HG03103 (cell line): ENCODE results near the gene LGR6.
"Not testable (repeated sequence)": the region's sequence is repeated elsewhere in the genome, so short reads cannot be mapped to it uniquely, and the experiment has no call there.

Experiments
- ATAC-seq: cut with Tn5 transposase; IDR thresholded peaks from one replicate; pipeline ENCODE4 v1.9.1; 2021; ENCODE audit warnings: low read depth; ENCODE audit not compliant: unreplicated experiment

Gene LGR6

DNA sequence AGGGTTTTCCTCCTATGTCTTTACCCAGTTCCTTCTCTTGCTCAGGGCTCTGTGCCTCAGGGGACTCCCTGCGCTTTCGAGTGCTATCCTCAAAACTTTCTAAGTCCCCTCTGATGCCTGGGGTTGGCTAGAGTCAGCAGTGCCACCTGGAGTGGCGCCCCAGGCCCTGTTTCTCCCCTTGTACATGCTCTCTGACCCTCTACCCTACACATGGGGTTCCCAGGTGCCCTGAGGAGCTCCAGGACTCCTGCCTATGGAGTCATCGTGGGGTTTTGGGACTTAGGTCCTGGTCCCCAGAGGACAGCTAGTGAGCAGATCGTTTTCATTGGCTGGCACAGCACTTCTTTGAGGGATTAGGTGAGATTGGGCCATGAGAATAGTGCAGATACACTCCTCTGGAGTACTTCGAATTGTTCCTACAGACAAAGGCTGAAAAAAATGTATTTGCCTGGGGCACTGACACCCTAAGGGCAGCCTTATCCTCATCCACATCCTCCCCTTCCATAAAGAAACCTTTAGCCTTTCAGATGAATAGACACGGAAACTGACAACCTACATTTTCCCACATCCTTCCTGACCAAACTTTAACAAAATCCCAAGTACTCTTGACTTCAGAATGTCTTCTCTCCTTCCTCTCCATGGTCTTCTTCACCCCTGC is 41.5 kb downstream of the LGR6 start:
- ATAC-seq = no peak

- ATAC-seq = no peak
These were observed 42.5 kb downstream of the LGR6 start for GRCh38 chr1:202235856-202236837.

DNA sequence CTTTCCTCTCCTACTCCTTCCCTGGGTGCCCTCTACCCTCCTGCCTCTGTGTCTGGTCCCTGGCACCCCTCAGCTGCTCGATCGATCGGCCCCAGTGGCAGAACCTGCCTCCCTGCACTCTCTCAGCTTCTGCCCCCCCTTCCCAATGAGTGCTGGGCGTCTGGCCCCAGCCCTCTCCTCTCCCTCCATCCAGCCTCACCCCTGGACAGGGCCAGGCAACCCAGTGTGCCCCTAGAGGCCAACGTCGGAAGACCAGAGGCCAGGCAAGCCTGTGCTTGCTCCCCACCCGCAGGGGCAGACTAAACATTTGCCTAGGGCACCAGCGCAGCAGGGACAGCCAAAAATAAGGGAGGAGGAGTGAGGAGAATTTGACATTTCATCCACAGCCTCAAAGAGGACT is 43.5 kb downstream of the LGR6 start:
- no peak for ATAC-seq

- no peak for ATAC-seq
These were observed 45.3 kb downstream of the LGR6 start for GRCh38 chr1:202238914-202239313.

DNA sequence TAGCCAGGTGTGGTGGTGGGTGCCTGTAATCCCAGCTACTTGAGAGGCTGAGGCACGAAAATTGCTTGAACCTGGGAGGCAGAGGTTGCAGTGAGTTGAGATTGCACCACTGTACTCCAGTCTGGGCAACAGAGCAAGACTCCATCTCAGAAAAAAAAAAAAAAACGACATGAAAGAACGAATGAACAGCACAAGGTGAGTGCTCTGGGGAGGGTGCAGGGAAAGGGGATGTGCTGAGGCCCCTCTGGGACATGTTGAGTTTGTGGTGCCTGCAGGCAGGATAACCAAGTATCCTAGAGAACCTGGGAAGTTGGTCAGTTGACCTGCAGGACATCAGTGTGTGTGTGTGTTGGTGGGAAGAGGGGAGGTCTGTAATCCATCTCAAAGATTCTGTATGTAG is 46.6 kb downstream of the LGR6 start:
- not testable (repeated sequence) for ATAC-seq

DNA sequence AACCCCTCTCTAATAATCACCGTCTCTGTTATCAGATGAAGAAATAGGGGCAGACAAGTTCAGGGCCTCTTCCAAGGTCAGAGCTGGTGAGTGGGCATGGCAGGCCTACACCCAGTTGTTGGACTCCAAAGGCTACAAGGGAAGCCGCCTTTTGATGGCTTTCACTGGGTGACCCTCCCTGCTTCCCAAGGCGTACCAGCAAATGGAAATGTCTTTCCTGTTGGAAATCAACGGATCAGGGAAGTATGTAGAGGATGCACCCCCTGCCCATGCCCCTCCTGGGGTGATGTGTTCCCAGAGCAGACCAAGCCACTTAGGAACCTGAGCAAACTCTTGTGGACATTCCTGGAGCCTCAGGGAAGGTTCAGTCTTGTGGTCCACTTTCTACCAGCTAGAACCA is 47.4 kb downstream of the LGR6 start:
- ATAC-seq = no peak

- ATAC-seq = no peak
These were observed 47.9 kb downstream of the LGR6 start for GRCh38 chr1:202241376-202242079.

DNA sequence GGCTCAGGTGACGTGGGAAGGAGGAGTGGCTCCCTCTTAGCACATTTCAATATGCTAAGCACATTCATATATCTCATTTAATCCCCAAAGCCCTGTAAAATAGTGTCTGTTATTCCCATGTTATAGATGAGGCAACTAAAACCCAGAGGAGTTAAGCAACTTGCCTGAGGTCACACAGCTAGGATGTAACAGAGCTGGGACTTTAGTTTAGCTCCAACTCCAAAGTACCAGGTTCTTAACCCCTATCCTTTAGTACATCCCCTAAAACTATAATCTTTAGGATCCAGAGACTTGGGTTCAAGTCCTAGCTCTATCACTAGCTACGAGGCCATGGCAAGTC is 48.5 kb downstream of the LGR6 start:
- ATAC-seq = no peak

DNA sequence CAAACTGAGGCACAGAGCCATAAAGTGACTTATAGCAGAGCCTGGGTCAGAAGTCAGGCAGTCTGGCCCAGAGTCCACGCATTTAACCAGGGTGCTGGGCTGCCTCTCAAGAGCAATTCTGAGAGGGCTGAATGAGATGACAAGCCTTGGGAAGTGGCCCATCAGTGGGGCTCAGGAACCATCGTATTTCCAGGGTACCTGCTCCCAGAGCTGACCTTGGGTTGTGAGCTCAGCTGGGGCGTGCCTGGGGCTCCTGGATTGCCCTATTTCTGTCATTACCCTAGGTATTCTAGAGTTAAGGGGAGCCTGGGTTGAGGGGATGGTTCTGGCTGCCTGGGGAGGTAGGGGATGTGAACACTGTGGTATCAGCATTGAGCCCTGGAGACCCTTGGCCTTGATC is 49.4 kb downstream of the LGR6 start:
- ATAC-seq = no peak

DNA sequence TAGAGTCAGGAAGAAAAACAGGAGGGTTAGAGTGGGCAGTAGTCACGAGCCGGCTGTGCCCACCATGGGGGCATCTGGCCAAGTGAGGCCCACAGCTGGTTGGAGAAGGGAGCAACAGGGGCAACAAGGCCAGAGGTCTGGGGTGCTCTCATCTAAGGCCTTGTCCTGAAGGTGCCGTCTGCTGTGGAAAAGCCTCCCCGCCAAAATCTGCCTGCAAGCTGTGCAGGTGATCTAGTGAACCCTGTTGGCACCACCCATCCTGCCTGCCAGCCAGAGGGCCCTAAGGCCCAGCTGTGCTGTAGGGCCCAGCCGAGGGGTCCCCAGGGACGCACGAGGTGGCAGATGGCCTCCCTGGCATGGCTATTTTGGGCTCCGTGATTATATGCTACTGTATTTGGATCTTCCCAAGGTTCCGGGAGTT is 51.3 kb downstream of the LGR6 start:
- ATAC-seq = no peak

GRCh38 chr1:202245391-202245790 is 51.8 kb downstream of the LGR6 start:
- no peak for ATAC-seq

DNA sequence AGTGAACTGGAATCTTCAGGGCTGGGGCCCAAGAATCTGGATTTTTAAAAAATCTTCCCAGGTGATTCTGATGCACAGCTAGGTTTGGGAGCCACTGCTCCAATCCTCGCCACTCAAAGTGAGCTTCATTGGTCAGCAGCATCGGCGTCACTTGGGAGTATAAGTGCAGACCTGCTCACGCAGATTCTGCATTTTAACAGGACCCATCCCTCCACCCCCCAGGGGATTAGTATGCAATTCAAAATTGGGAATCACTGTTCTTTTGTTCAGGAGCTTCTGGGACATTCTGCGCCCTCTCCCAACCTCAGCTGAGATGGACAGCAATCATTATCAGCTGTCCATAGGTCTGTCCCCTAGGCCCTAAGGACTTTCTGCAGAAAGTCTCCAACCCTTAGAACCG is 53.5 kb downstream of the LGR6 start:
- no peak for ATAC-seq

GRCh38 chr1:202247837-202248795 is 54.5 kb downstream of the LGR6 start:
- ATAC-seq = no peak

GRCh38 chr1:202248861-202249260 is 55.3 kb downstream of the LGR6 start:
- no peak for ATAC-seq

- no peak for ATAC-seq
These were observed 55.8 kb downstream of the LGR6 start for GRCh38 chr1:202249436-202249835.

DNA sequence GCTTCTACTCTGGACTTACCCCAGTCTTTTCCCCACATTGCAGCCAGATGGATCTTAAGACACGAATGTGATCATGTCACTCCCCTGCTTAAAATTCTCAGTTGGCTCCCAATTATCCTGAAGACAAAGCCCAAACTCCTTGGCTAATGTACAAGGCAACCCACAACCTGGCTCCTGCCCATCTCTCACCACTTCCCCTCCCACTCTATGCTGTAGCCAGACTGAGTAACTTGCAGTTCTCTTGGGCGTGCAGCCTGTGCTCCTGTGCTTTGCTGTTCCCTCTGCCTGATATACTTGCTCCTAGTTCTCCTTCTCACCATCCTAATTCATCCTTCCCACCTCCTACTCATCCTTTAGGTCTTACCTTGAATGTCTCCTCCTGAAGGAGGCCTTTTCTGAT is 56.2 kb downstream of the LGR6 start:
- no peak for ATAC-seq

- ATAC-seq = no peak
These were observed 57.4 kb downstream of the LGR6 start for GRCh38 chr1:202250982-202251381.

DNA sequence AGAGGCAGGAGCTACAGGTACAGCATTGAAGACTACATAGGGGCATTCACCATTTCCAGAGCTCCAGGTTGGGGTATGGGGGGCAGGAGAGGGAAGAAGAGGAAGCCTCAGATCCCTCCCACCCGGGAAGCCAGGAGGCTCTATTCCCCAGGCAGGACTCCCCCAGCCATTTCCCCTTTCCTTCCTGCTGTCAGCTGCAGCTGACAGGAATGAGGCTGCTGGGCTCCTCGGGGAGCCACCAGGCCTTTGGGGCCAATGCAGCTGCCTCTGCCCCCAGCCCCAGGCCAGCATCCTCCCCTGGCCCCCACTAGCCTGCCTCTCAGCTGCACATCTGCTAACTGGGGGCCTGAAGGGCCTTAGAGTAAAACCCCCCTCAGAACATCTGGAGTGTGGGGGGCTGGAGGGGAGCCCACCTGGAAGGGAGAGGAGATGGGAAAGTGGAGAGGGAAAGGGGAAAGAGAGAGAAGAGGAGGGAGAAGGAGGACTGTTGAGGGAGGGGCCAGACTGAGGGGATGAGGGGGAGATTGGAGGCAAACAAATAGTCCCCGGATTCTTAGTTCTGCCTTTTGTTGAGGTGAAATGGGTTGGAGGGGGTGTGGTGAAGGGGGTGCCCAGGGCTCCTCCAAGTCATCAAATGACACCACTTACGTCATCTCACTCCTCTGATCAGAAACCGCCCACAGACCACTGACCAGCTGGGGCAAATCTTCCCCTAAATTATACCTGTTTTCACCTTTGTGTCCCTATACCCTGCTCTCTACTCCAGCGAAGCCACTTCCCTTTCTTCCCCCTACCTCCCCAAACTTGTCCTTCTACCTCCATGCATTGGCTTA is 58.0 kb downstream of the LGR6 start:
- no peak for ATAC-seq

DNA sequence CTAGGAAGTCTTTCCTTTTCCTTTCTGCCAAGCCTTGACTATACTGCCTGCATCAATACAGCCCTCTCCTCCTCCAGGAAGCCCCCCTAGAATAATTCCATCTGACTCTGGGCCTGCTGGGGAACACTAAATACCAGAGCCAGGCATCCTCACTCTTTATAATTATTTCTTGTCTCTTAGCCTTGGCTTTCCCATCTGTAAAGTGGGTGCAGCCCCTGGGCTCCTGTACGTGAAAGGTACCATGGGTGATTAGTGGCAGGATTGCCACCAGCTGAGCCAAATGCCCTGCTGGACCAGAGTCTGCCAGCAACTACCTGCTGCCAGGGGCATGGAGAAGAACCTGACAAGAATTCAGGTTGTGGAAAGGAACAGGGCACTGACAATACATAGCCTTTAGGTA is 58.7 kb downstream of the LGR6 start:
- no peak for ATAC-seq
